ENCODE data around the gene OTOP3. TPM values are rescaled to one million over a fixed set of nuclear protein-coding genes. Genes with fewer than 3 reads are reported as not detected.
A peak's percentile ranks its signal among the peaks of the same experiment; 100 is the strongest.

The OTOP3 gene
- total RNA-seq, 1 experiment from 2014 or later = not detected

GRCh38 chr17:74960570-74961342 lies 25.1 kb downstream of the OTOP3 start (continued):
- TF ChIP-seq ZNF532 (CRISPR knock-in tag; IDR thresholded peaks at IDR 0.05; ENCODE audit: borderline replicate concordance) (no peak), FOXJ3 (CRISPR knock-in tag; IDR thresholded peaks at IDR 0.05; ENCODE audit: borderline replicate concordance) (no peak), ERG (CRISPR knock-in tag; IDR thresholded peaks at IDR 0.05) (no peak), ZNF138 (CRISPR knock-in tag; conservative IDR thresholded peaks at IDR 0.05) (no peak), ZNF425 (CRISPR knock-in tag; conservative IDR thresholded peaks at IDR 0.05) (no peak), MXD4 (CRISPR knock-in tag; IDR thresholded peaks at IDR 0.05; ENCODE audit: borderline replicate concordance) (no peak), TEAD1 (CRISPR knock-in tag; IDR thresholded peaks at IDR 0.05) (peak; percentile 27; the same call in 1 of the 2 replicates), NFATC4 (CRISPR knock-in tag; IDR thresholded peaks at IDR 0.05) (no peak), MLX (CRISPR knock-in tag; IDR thresholded peaks at IDR 0.05) (no peak), SMAD3 (CRISPR knock-in tag; IDR thresholded peaks at IDR 0.05; ENCODE audit: borderline replicate concordance) (no peak; the same call in 1 of the 2 replicates), ZNF671 (CRISPR knock-in tag; IDR thresholded peaks at IDR 0.05) (no peak), KAT7 (CRISPR knock-in tag; IDR thresholded peaks at IDR 0.05; ENCODE audit: borderline replicate concordance) (no peak), PREB (CRISPR knock-in tag; IDR thresholded peaks at IDR 0.05; ENCODE audit: borderline replicate concordance) (no peak), SP1 (CRISPR knock-in tag; conservative IDR thresholded peaks at IDR 0.05) (no peak), GRHL2 (CRISPR knock-in tag; IDR thresholded peaks at IDR 0.05; ENCODE audit: insufficient replicate concordance, severe bottlenecking) (no peak), E2F4 (CRISPR knock-in tag; IDR thresholded peaks at IDR 0.05; ENCODE audit: borderline replicate concordance, low read depth) (no peak), CTCF (IDR thresholded peaks at IDR 0.05) (no peak), NR2C2 (CRISPR knock-in tag; IDR thresholded peaks at IDR 0.05) (no peak), ZNF263 (CRISPR knock-in tag; IDR thresholded peaks at IDR 0.05; ENCODE audit: low read depth) (no peak), AFF4 (CRISPR knock-in tag; IDR thresholded peaks at IDR 0.05; ENCODE audit: borderline replicate concordance) (no peak), ZNF232 (CRISPR knock-in tag; IDR thresholded peaks at IDR 0.05) (no peak)
